Lower leg skin (tissue), 3 donors: Measurements from ENCODE around the gene CFAP92.

Experiments
- POLR2A ChIP-seq, 2 donors: fragments of 450-650 bp; IDR thresholded peaks; one replicate each; pipeline ENCODE4 v1.6.1; 2016 to 2017; ENCODE audit warnings: antibody characterized with exemption in 2 of 2, mild to moderate bottlenecking in 1 of 2, moderate library complexity in 1 of 2
- TF ChIP-seq, protein P1 (sequence below), 3 donors: fragments of 450-650 bp; IDR thresholded peaks; one replicate each; pipeline ENCODE4 v1.5.1; 2016; ENCODE audit warnings: antibody characterized with exemption in 3 of 3, mild to moderate bottlenecking in 3 of 3, moderate library complexity in 2 of 3

DNA sequence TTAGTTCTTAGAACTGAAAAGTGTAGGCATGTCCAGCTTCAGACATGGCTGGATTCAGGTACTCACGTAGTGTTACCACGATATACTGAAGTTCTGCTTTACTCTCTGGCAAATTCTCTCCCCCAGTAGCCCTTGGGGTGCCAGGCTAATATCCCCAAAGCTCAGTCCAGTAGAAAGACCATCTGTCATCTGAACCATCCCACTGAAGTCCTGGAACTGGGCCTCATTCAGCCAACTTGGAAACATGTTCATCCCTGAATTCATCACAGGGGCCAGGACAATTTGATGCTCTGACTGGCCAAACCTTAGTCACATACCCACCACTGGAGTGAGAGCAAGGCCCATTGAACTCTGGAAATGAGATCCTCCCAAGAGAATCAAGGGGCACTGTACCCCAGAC, 15.4 kb upstream of the CFAP92 start:
- TF ChIP-seq, protein P1, sequence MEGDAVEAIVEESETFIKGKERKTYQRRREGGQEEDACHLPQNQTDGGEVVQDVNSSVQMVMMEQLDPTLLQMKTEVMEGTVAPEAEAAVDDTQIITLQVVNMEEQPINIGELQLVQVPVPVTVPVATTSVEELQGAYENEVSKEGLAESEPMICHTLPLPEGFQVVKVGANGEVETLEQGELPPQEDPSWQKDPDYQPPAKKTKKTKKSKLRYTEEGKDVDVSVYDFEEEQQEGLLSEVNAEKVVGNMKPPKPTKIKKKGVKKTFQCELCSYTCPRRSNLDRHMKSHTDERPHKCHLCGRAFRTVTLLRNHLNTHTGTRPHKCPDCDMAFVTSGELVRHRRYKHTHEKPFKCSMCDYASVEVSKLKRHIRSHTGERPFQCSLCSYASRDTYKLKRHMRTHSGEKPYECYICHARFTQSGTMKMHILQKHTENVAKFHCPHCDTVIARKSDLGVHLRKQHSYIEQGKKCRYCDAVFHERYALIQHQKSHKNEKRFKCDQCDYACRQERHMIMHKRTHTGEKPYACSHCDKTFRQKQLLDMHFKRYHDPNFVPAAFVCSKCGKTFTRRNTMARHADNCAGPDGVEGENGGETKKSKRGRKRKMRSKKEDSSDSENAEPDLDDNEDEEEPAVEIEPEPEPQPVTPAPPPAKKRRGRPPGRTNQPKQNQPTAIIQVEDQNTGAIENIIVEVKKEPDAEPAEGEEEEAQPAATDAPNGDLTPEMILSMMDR (IDR thresholded peaks at IDR 0.05) = no peak
- TF ChIP-seq POLR2A (IDR thresholded peaks at IDR 0.05) = no peak
